Measurements from ENCODE around the gene EPB41L4A.

GRCh38 chr5:112121258-112121657 is 297.8 kb downstream of the EPB41L4A start:
- TF ChIP-seq SETDB1 (IDR thresholded peaks at IDR 0.05; ENCODE audit: insufficient read length, low read length) (no peak), ZNF23 (tag by site-specific recombination; IDR thresholded peaks at IDR 0.05; ENCODE audit: borderline replicate concordance) (no peak), CTCF (tag by site-specific recombination; IDR thresholded peaks at IDR 0.05) (no peak)

Data from HEK293 (cell line).